HEK293T (cell line): ENCODE data around the gene PRKCB.

Experiments used
- ARNT ChIP-seq: fragments of 450-650 bp; IDR thresholded peaks from 2 replicates; pipeline ENCODE4 v1.6.1; 2017; ENCODE audit warnings: mild to moderate bottlenecking
- ELF4 ChIP-seq: fragments of 450-650 bp; IDR thresholded peaks from 2 replicates; pipeline ENCODE4 v1.6.1; 2017; ENCODE audit warnings: antibody characterized with exemption
- FOXM1 ChIP-seq: fragments of 450-650 bp; IDR thresholded peaks from 2 replicates; pipeline ENCODE4 v1.6.1; 2017; ENCODE audit warnings: mild to moderate bottlenecking, borderline replicate concordance
- HDGF ChIP-seq: fragments of 450-650 bp; IDR thresholded peaks from 2 replicates; pipeline ENCODE4 v1.6.1; 2017; ENCODE audit warnings: antibody characterized with exemption, borderline replicate concordance
- SP1 ChIP-seq: fragments of 450-650 bp; IDR thresholded peaks from 2 replicates; pipeline ENCODE4 v1.6.1; 2017
- TARDBP ChIP-seq: fragments of 450-650 bp; IDR thresholded peaks from 2 replicates; pipeline ENCODE4 v1.6.1; 2016
- TF ChIP-seq, protein P1 (sequence below): fragments of 450-650 bp; IDR thresholded peaks from 2 replicates; pipeline ENCODE4 v1.6.1; 2016

DNA sequence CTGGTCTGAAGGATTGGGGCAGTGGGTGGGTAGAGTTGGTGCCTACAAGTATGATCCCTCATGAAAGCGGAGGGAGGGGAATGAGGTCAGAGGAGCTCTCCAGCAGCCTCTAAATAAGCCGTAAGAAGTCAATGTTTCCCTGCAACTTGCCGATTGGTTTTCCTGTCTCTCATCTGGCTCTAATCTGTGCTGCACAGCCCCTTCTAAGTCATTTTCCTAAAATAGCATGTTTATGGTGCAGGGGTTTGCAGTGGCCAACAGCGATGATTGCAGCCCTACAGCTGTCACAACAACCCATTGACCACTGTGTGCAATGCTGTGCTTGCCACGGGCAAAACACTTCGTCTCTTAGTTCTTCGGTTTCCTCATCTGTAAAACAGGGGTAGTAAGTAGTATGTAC is 189.2 kb downstream of the PRKCB start:
- TF ChIP-seq TARDBP, result no peak
- TF ChIP-seq, protein P1, sequence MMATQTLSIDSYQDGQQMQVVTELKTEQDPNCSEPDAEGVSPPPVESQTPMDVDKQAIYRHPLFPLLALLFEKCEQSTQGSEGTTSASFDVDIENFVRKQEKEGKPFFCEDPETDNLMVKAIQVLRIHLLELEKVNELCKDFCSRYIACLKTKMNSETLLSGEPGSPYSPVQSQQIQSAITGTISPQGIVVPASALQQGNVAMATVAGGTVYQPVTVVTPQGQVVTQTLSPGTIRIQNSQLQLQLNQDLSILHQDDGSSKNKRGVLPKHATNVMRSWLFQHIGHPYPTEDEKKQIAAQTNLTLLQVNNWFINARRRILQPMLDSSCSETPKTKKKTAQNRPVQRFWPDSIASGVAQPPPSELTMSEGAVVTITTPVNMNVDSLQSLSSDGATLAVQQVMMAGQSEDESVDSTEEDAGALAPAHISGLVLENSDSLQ, result no peak
- TF ChIP-seq ARNT, result no peak
- no peak for TF ChIP-seq SP1
- no peak for TF ChIP-seq HDGF
- TF ChIP-seq FOXM1, result no peak
- no peak for TF ChIP-seq ELF4
